ENCODE results near the gene GBGT1.

GRCh38 chr9:133210609-133211008, 46.9 kb upstream of the GBGT1 start:
- TF ChIP-seq POLR2AphosphoS5 (IDR thresholded peaks at IDR 0.05; ENCODE audit: low read depth, low read length) (no peak), TAF1 (IDR thresholded peaks at IDR 0.05; ENCODE audit: borderline replicate concordance, insufficient read depth, low read length) (no peak), REST (IDR thresholded peaks at IDR 0.05; ENCODE audit: insufficient read depth in 1 of 2, low read depth in 2 of 2, low read length in 2 of 2) (no peak), SIN3A (IDR thresholded peaks at IDR 0.05; ENCODE audit: borderline replicate concordance, insufficient read depth, low read length) (no peak)
